Subcutaneous adipose tissue (tissue), 4 donors: ENCODE data around the gene HTRA1. TPM values are rescaled to one million over a fixed set of nuclear protein-coding genes. Genes with fewer than 3 reads are reported as not detected.

ENCODE experiments used
- CTCF ChIP-seq: fragments of 450-650 bp; IDR thresholded peaks from one replicate; pipeline ENCODE4 v1.5.1; 2016; ENCODE audit warnings: low read depth, mild to moderate bottlenecking, control low read depth, antibody characterized with exemption, moderate library complexity
- total RNA-seq, 4 donors: library from RNA; depleted of rRNA; stranded (reverse); fragments of >200 nt; gene quantifications; one replicate each; pipeline ENCODE4 v1.1.0, GENCODE V29; 2016

The HTRA1 gene
- total RNA-seq, 4 donors from 2014 or later: 135 to 402 (median 304) TPM

- no peak for TF ChIP-seq CTCF
Observed at GRCh38 chr10:122553341-122553740, 92.0 kb downstream of the HTRA1 start.

GRCh38 chr10:122554131-122555036, 93.0 kb downstream of the HTRA1 start:
- TF ChIP-seq CTCF: no peak

DNA sequence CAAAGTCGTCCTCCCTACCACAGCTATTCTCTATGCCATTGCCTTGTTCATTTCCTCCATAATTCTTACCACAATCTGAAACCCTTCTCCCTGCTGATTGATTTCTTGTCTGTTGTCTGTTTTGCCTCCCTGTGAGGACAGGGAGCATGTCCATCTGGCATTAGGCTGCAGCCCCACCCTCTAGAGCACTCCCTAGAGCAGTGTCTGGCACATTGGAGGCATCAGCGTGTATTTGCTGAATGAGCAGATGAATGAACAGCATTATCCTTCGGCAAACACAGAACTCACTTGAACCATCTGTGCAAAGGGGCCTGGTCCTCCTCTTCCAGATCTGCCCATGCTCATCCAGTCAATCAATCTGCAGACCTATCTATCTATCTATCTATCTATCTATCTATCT, 94.1 kb downstream of the HTRA1 start:
- TF ChIP-seq CTCF: no peak

GRCh38 chr10:122557516-122557915, 96.2 kb downstream of the HTRA1 start:
- TF ChIP-seq CTCF: no peak

DNA sequence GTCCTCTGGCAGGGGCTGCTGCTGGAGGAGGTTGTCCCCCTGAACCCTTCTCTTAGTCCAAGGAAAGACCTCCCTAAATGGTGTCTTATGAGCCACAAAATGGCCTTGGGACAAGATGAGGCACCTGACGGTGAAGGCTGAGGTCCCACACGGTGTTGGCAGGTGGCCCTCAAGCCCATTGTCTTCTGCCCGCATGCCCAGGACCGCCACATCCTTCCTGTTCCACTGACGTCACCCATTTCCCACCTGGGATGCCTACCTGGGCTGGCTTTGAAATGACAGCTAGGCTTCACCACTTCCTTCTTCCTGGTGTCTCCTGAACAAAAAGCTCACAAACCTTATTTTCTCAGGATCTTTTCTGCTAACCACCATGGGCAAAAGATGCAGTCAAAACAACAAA, 97.1 kb downstream of the HTRA1 start:
- TF ChIP-seq CTCF: no peak

GRCh38 chr10:122559228-122559627, 97.9 kb downstream of the HTRA1 start:
- TF ChIP-seq CTCF: no peak

DNA sequence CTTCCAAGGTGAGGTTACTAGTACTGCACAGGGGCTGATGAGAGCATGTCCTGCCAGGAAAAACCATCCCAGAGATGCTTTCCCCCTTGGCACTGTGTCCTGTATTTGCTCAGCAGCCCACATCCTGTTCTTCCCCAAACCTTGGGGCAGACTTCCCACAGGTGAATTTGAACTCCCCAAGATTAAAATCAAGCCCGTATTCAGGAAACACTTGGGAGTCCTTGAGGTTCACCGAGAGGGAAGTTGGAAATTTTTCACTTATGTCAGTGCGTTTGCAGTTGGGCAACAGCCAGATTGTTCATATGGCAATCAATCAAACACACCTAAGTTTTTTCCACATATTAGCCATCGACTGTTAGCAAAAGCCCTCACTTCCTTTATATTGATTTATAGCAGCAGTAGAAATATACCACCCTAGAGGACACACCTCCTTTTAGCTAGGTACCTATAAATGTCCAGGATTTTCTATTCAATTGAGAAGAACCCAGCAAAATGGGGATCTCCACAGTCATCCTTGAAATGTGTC, 99.0 kb downstream of the HTRA1 start, which contains the start of gene DMBT1:
Gene DMBT1 (plus strand): TSS at position 476 of the 526 bp plus-strand sequence. CDS start 17 bp downstream, at position 493.
- TF ChIP-seq CTCF: no peak
